Measurements from ENCODE around the gene NUP214. TPM values are rescaled to one million over a fixed set of nuclear protein-coding genes. Genes with fewer than 3 reads are reported as not detected.

NUP214 gene
- total RNA-seq, 5 donors from 2014 or later (not counting 1 experiment from before 2014, with no cell fraction given) = 66.7 to 106 (median 68.5) TPM

GRCh38 chr9:131257266-131258025, 132.1 kb downstream of the NUP214 start:
- CTCF ChIA-PET = interaction anchor here (0.6 to 1.0 kb wide), 4 partner anchors 10 to 61 kb away, joined by 3 to 10 read pairs (median 4); no protein-coding TSS in a partner anchor
- no peaks in the 10 kb centered on the region for H3K27me3 Mint-ChIP-seq
- peaks cover 72 to 88% (median 84%) of the 10 kb centered on the region in 3 donors for H3K4me1 Mint-ChIP-seq
- H3K27me3 ChIP-seq (replicated peaks in 1 of 2; ENCODE audit: control insufficient read depth in 2 of 2, extremely low read depth in 1 of 2, insufficient read depth in 2 of 2, low read length in 1 of 2) = no peaks in the 10 kb centered on the region
- 90% methylated on average over 7 of the region's 15 CpGs for WGBS (ENCODE audit: insufficient coverage)
- peaks cover 29 to 100% of the 10 kb centered on the region in 2 experiments for H3K4me1 ChIP-seq (ENCODE audit: control insufficient read depth in 1 of 2, extremely low read depth in 1 of 2, insufficient read depth in 2 of 2, low read length in 2 of 2)
- POLR2A ChIA-PET = interaction anchor here (0.5 to 2.1 kb wide), 6 partner anchors 14 to 277 kb away, joined by 3 to 24 read pairs (median 4); no protein-coding TSS in a partner anchor
- H3K27ac ChIP-seq (ENCODE audit: low read length) = peak overlapping the region; percentile 93
- H3K4me3 Mint-ChIP-seq = peak overlapping the region in 2 of 3 donors; percentile 81
- ATAC-seq (replicated peaks in 1 of 4) (no peak), DNase-seq (no peak)
- no peaks in the 10 kb centered on the region for H3K9me3 ChIP-seq
- H3K36me3 Mint-ChIP-seq = peaks cover 14% of the 10 kb centered on the region
- H3K27ac Mint-ChIP-seq = peak overlapping the region; percentile 99
- peaks cover 22 to 44% of the 10 kb centered on the region in 2 donors for H3K36me3 ChIP-seq (ENCODE audit: control insufficient read depth in 2 of 2, extremely low read depth in 1 of 2, insufficient read depth in 1 of 2, low read length in 1 of 2)
- no peaks in the 10 kb centered on the region for H3K9me3 Mint-ChIP-seq
- H3K4me3 ChIP-seq (ENCODE audit: control insufficient read depth in 1 of 2, extremely low read depth in 1 of 2, low read length in 1 of 2) = no peak overlapping the region

GRCh38 chr9:131258186-131258585, 132.8 kb downstream of the NUP214 start:
- peak overlapping the region in 1 of 3 donors; percentile 81 for H3K4me3 Mint-ChIP-seq
- Histone ChIP-seq H3K36me3 (ENCODE audit: control insufficient read depth in 2 of 2, extremely low read depth in 1 of 2, insufficient read depth in 1 of 2, low read length in 1 of 2) (peaks cover 22 to 51% of the 10 kb centered on the region in 2 donors), H3K27ac (ENCODE audit: low read length) (peak overlapping the region; percentile 93), H3K4me1 (ENCODE audit: control insufficient read depth in 1 of 2, extremely low read depth in 1 of 2, insufficient read depth in 2 of 2, low read length in 2 of 2) (peaks cover 31 to 99% of the 10 kb centered on the region in 2 experiments), H3K27me3 (replicated peaks in 1 of 2; ENCODE audit: control insufficient read depth in 2 of 2, extremely low read depth in 1 of 2, insufficient read depth in 2 of 2, low read length in 1 of 2) (no peaks in the 10 kb centered on the region), H3K4me3 (ENCODE audit: control insufficient read depth in 1 of 2, extremely low read depth in 1 of 2, low read length in 1 of 2) (no peak overlapping the region), H3K9me3 (no peaks in the 10 kb centered on the region)
- no peaks in the 10 kb centered on the region for H3K9me3 Mint-ChIP-seq
- 85% methylated on average over 12 of the region's 15 CpGs for WGBS (ENCODE audit: insufficient coverage)
- ATAC-seq (replicated peaks in 1 of 4) = no peak
- peaks cover 72 to 88% (median 84%) of the 10 kb centered on the region in 3 donors for H3K4me1 Mint-ChIP-seq
- no peaks in the 10 kb centered on the region for H3K27me3 Mint-ChIP-seq
- H3K27ac Mint-ChIP-seq = peak overlapping the region; percentile 99
- ChIA-PET POLR2A (interaction anchor here (0.5 to 1.2 kb wide), 2 partner anchors 21 to 276 kb away, joined by 4 to 11 read pairs; no protein-coding TSS in a partner anchor), CTCF (interaction anchor here in 1 of 2 donors (0.8 kb wide), 1 partner anchor 16 kb away, joined by 3 read pairs; no protein-coding TSS in a partner anchor)
- peaks cover 18% of the 10 kb centered on the region for H3K36me3 Mint-ChIP-seq
- no peak for DNase-seq

GRCh38 chr9:131258698-131259431, 133.5 kb downstream of the NUP214 start:
- WGBS (ENCODE audit: insufficient coverage) = 92% methylated on average over 24 of the region's 25 CpGs
- ATAC-seq (replicated peaks in 1 of 4) (no peak), DNase-seq (peak in 1 of 35 experiments; percentile 0)
- no peaks in the 10 kb centered on the region for H3K27me3 Mint-ChIP-seq
- peaks cover 27 to 99% of the 10 kb centered on the region in 2 experiments for H3K4me1 ChIP-seq (ENCODE audit: control insufficient read depth in 1 of 2, extremely low read depth in 1 of 2, insufficient read depth in 2 of 2, low read length in 2 of 2)
- H3K27me3 ChIP-seq (replicated peaks in 1 of 2; ENCODE audit: control insufficient read depth in 2 of 2, extremely low read depth in 1 of 2, insufficient read depth in 2 of 2, low read length in 1 of 2) = no peaks in the 10 kb centered on the region
- H3K36me3 ChIP-seq (ENCODE audit: control insufficient read depth in 2 of 2, extremely low read depth in 1 of 2, insufficient read depth in 1 of 2, low read length in 1 of 2) = peaks cover 22 to 52% of the 10 kb centered on the region in 2 donors
- ChIA-PET CTCF (no interaction called here), POLR2A (interaction anchor here in 1 of 2 donors (0.5 kb wide), 1 partner anchor 87 kb away, joined by 4 read pairs; no protein-coding TSS in a partner anchor)
- peak overlapping the region; percentile 59 to 99 for H3K27ac Mint-ChIP-seq
- H3K4me3 Mint-ChIP-seq = no peak overlapping the region
- peaks cover 71 to 87% (median 83%) of the 10 kb centered on the region in 3 donors for H3K4me1 Mint-ChIP-seq
- H3K4me3 ChIP-seq (ENCODE audit: control insufficient read depth in 1 of 2, extremely low read depth in 1 of 2, low read length in 1 of 2) = no peak overlapping the region
- peaks cover 18% of the 10 kb centered on the region for H3K36me3 Mint-ChIP-seq
- peak overlapping the region; percentile 93 for H3K27ac ChIP-seq (ENCODE audit: low read length)
- H3K9me3 Mint-ChIP-seq = no peaks in the 10 kb centered on the region
- H3K9me3 ChIP-seq = no peaks in the 10 kb centered on the region

GRCh38 chr9:131259432-131259898, 134.1 kb downstream of the NUP214 start:
- Histone ChIP-seq H3K36me3 (ENCODE audit: control insufficient read depth in 2 of 2, extremely low read depth in 1 of 2, insufficient read depth in 1 of 2, low read length in 1 of 2) (peaks cover 25 to 58% of the 10 kb centered on the region in 2 donors), H3K9me3 (no peaks in the 10 kb centered on the region), H3K4me3 (ENCODE audit: control insufficient read depth in 1 of 2, extremely low read depth in 1 of 2, low read length in 1 of 2) (no peak overlapping the region), H3K27ac (ENCODE audit: low read length) (no peak overlapping the region), H3K27me3 (replicated peaks in 1 of 2; ENCODE audit: control insufficient read depth in 2 of 2, extremely low read depth in 1 of 2, insufficient read depth in 2 of 2, low read length in 1 of 2) (no peaks in the 10 kb centered on the region), H3K4me1 (ENCODE audit: control insufficient read depth in 1 of 2, extremely low read depth in 1 of 2, insufficient read depth in 2 of 2, low read length in 2 of 2) (peaks cover 22 to 99% of the 10 kb centered on the region in 2 experiments)
- ATAC-seq (replicated peaks in 1 of 4) = no peak
- CTCF ChIA-PET = no interaction called here
- H3K27ac Mint-ChIP-seq = peak overlapping the region; percentile 61 to 71
- POLR2A ChIA-PET = no interaction called here
- H3K4me3 Mint-ChIP-seq = no peak overlapping the region
- no peaks in the 10 kb centered on the region for H3K9me3 Mint-ChIP-seq
- peak in 1 of 35 experiments; percentile 2 for DNase-seq
- peaks cover 22% of the 10 kb centered on the region for H3K36me3 Mint-ChIP-seq
- 93% methylated on average over 7 of the region's 12 CpGs for WGBS (ENCODE audit: insufficient coverage)
- no peaks in the 10 kb centered on the region for H3K27me3 Mint-ChIP-seq
- peaks cover 71 to 87% (median 83%) of the 10 kb centered on the region in 3 donors for H3K4me1 Mint-ChIP-seq

GRCh38 chr9:131259916-131260597, 134.7 kb downstream of the NUP214 start:
- ChIA-PET POLR2A (no interaction called here), CTCF (no interaction called here)
- Mint-ChIP-seq H3K27ac (peak overlapping the region; percentile 69 to 88), H3K4me1 (peaks cover 72 to 87% (median 83%) of the 10 kb centered on the region in 3 donors), H3K9me3 (no peaks in the 10 kb centered on the region), H3K36me3 (peaks cover 23% of the 10 kb centered on the region), H3K4me3 (peak overlapping the region in 1 of 3 donors; percentile 31), H3K27me3 (no peaks in the 10 kb centered on the region)
- Histone ChIP-seq H3K27me3 (replicated peaks in 1 of 2; ENCODE audit: control insufficient read depth in 2 of 2, extremely low read depth in 1 of 2, insufficient read depth in 2 of 2, low read length in 1 of 2) (no peaks in the 10 kb centered on the region), H3K27ac (ENCODE audit: low read length) (no peak overlapping the region), H3K4me1 (ENCODE audit: control insufficient read depth in 1 of 2, extremely low read depth in 1 of 2, insufficient read depth in 2 of 2, low read length in 2 of 2) (peaks cover 19 to 99% of the 10 kb centered on the region in 2 experiments), H3K36me3 (ENCODE audit: control insufficient read depth in 2 of 2, extremely low read depth in 1 of 2, insufficient read depth in 1 of 2, low read length in 1 of 2) (peaks cover 25 to 59% of the 10 kb centered on the region in 2 donors), H3K4me3 (ENCODE audit: control insufficient read depth in 1 of 2, extremely low read depth in 1 of 2, low read length in 1 of 2) (no peak overlapping the region), H3K9me3 (no peaks in the 10 kb centered on the region)
- ATAC-seq (replicated peaks in 1 of 4) = no peak
- no peak for DNase-seq
- WGBS (ENCODE audit: insufficient coverage) = 98% methylated on average over 8 of the region's 20 CpGs

Measured in T-cell (primary cell).